Ishikawa (cell line): ENCODE results near the gene NR5A1.

Source experiments
- CREB1 ChIP-seq: IDR thresholded peaks from 2 replicates; pipeline ENCODE4 v1.6.1; 2012; ENCODE audit warnings: low read depth
- EGR1 ChIP-seq: IDR thresholded peaks from 2 replicates; pipeline ENCODE4 v1.6.1; 2012
- EP300 ChIP-seq: IDR thresholded peaks from 2 replicates; pipeline ENCODE4 v1.6.1; 2012; ENCODE audit warnings: borderline replicate concordance
- FOXM1 ChIP-seq: IDR thresholded peaks from 2 replicates; pipeline ENCODE4 v1.6.1; 2012; ENCODE audit warnings: low read depth, borderline replicate concordance
- RAD21 ChIP-seq: IDR thresholded peaks from 2 replicates; pipeline ENCODE4 v1.6.1; 2012; ENCODE audit warnings: low read depth
- TAF1 ChIP-seq: IDR thresholded peaks from 2 replicates; pipeline ENCODE4 v1.6.1; 2012; ENCODE audit warnings: low read depth, mild to moderate bottlenecking
- TCF12 ChIP-seq: IDR thresholded peaks from 2 replicates; pipeline ENCODE4 v1.6.1; 2012; ENCODE audit warnings: low read depth
- YY1 ChIP-seq: IDR thresholded peaks from 2 replicates; pipeline ENCODE4 v1.6.1; 2012; ENCODE audit warnings: low read depth
- TF ChIP-seq, protein P1 (sequence below): IDR thresholded peaks from 2 replicates; pipeline ENCODE4 v1.6.1; 2012
- TF ChIP-seq, protein P2 (sequence below): IDR thresholded peaks from 2 replicates; pipeline ENCODE4 v1.6.1; 2012
- TF ChIP-seq, protein P3 (sequence below): IDR thresholded peaks from 2 replicates; pipeline ENCODE4 v1.6.1; 2012; ENCODE audit warnings: low read depth, mild to moderate bottlenecking

DNA sequence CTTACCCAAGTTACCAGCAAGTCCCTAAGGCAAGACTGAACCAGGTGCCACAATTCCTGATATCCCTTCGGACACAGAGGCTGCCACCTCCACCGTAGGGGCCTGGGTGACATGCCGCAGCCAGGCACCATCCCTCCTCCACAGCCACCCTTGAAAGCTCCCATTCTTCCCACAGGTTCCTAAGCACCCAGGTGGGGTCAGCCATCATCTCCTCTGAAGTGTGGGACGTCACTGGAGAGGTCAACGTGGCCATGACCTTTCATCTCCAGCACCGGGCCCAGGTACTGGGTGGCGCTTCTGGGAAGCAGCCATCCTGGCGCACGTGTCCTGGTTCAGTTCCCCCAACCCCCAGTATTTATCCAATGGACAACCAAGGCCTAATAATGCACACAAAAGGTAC is 48.8 kb downstream of the NR5A1 start:
- no peak for TF ChIP-seq YY1
- TF ChIP-seq EP300 = no peak
- no peak for TF ChIP-seq RAD21
- TF ChIP-seq, protein P1, sequence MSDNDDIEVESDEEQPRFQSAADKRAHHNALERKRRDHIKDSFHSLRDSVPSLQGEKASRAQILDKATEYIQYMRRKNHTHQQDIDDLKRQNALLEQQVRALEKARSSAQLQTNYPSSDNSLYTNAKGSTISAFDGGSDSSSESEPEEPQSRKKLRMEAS = no peak
- TF ChIP-seq, protein P2, sequence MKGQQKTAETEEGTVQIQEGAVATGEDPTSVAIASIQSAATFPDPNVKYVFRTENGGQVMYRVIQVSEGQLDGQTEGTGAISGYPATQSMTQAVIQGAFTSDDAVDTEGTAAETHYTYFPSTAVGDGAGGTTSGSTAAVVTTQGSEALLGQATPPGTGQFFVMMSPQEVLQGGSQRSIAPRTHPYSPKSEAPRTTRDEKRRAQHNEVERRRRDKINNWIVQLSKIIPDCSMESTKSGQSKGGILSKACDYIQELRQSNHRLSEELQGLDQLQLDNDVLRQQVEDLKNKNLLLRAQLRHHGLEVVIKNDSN = no peak
- no peak for TF ChIP-seq CREB1
- TF ChIP-seq EGR1 = no peak
- TF ChIP-seq, protein P3, sequence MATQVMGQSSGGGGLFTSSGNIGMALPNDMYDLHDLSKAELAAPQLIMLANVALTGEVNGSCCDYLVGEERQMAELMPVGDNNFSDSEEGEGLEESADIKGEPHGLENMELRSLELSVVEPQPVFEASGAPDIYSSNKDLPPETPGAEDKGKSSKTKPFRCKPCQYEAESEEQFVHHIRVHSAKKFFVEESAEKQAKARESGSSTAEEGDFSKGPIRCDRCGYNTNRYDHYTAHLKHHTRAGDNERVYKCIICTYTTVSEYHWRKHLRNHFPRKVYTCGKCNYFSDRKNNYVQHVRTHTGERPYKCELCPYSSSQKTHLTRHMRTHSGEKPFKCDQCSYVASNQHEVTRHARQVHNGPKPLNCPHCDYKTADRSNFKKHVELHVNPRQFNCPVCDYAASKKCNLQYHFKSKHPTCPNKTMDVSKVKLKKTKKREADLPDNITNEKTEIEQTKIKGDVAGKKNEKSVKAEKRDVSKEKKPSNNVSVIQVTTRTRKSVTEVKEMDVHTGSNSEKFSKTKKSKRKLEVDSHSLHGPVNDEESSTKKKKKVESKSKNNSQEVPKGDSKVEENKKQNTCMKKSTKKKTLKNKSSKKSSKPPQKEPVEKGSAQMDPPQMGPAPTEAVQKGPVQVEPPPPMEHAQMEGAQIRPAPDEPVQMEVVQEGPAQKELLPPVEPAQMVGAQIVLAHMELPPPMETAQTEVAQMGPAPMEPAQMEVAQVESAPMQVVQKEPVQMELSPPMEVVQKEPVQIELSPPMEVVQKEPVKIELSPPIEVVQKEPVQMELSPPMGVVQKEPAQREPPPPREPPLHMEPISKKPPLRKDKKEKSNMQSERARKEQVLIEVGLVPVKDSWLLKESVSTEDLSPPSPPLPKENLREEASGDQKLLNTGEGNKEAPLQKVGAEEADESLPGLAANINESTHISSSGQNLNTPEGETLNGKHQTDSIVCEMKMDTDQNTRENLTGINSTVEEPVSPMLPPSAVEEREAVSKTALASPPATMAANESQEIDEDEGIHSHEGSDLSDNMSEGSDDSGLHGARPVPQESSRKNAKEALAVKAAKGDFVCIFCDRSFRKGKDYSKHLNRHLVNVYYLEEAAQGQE = no peak
- TF ChIP-seq FOXM1 = no peak
- no peak for TF ChIP-seq TCF12
- TF ChIP-seq TAF1 = no peak
